NCI-H187 (cell line): ENCODE measurements around the gene RWDD3.

Source experiments
- DNase-seq, 2 experiments: peaks; one replicate each; lab custom pipeline; 2025; lab: John Stamatoyannopoulos, UW

RWDD3 gene, protein sequence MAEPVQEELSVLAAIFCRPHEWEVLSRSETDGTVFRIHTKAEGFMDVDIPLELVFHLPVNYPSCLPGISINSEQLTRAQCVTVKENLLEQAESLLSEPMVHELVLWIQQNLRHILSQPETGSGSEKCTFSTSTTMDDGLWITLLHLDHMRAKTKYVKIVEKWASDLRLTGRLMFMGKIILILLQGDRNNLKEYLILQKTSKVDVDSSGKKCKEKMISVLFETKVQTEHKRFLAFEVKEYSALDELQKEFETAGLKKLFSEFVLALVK

GRCh38 chr1:95233737-95234500 is at the start of gene RWDD3:
TSS of gene RWDD3 (plus strand) at chr1:95234210. CDS start at chr1:95234231, 21 bp downstream.
- peak; percentile 39 to 72 for DNase-seq

- DNase-seq, result no peak
Observed at GRCh38 chr1:95186149-95186548, 47.9 kb upstream of the RWDD3 start.

DNA sequence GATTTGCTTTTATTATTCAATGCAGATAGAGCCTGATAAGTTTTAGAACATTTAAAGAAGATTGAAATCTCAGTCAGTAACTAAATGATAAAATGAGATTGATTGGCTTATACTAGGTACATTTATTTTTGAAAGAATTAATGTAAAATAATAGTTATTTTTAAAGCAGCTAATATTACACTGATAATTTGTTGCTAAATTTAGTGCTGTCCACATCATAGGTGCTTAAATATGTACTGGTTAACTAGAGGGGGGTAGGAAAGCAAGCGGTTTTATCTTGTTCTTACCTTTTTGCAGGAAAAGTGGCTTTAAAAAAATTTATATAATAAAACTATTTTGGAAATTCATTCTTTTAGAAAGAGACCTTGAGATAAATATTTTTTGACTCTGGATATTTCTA is 40.4 kb upstream of the RWDD3 start:
- DNase-seq, result no peak

GRCh38 chr1:95195046-95195445 is 39.0 kb upstream of the RWDD3 start:
- DNase-seq, result no peak

- no peak for DNase-seq
Observed at GRCh38 chr1:95196017-95196416, 38.0 kb upstream of the RWDD3 start.

- DNase-seq, result peak in 1 of 2 experiments; percentile 37
Observed at GRCh38 chr1:95197616-95198252, 36.3 kb upstream of the RWDD3 start.

- DNase-seq, result no peak
Observed at GRCh38 chr1:95201905-95202304, 32.1 kb upstream of the RWDD3 start.

DNA sequence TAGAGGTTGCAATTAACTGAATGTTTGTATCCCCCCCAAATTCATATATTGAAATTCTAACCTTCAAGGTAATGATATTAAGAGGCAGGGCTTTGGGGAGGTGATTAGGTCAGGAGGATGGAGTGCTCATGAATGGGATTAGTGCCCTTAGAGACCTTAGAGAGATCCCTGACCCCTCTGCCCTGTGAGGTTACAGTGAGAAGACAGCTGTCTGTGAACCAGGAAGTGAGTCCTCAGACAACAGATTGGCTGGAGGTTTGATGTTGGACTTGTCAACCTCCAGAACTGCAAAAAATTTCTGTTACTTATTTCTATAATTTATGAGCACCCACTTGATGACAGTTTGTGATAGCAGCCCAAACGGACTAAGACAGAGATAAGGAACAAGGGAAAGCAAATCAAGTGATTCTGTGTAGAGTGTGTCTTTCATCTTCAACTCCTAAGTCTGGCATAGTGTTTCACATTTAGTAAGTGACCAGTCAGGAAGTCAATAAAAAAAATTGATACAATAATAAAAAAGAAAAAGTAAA is 30.0 kb upstream of the RWDD3 start:
- DNase-seq, result no peak

- DNase-seq, result no peak
Observed at GRCh38 chr1:95206514-95206913, 27.5 kb upstream of the RWDD3 start.

DNA sequence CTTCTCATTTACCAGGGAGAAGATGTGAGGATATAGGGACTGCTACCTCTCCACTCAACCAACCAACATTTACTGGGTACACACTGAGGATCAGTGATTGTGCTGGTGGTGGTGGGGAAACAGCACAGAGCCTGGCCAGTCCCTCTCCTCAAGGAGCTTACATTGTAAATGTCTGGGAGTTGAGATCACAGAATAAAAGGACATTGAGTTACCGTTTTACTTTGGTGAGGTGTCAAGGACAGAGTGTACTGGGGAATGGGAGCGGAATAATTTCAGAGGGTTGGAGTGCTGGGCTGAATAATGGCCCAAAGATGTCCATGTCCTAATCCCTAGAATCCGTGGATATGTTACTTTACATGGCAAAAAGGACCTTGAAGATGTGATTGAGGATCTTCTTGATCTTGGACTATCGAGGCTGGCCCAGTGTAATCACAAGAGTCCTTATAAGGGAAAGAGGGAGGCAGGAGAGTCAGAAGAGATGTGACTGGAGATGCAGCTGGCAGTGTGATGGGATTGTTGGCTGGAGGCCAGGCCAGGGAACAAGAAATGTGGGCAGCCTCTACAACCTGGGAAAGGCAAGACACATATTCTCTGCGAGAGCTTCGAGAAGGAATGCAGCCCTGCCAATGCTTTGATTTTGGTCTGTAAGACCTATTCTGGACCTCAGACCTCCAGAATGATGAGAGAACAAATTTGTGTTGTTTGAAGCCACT is 26.6 kb upstream of the RWDD3 start:
- DNase-seq, result peak; percentile 7 to 17

GRCh38 chr1:95208876-95209275 is 25.1 kb upstream of the RWDD3 start:
- DNase-seq, result no peak

GRCh38 chr1:95209291-95209690 is 24.7 kb upstream of the RWDD3 start:
- DNase-seq, result no peak

GRCh38 chr1:95216292-95216990 is 17.6 kb upstream of the RWDD3 start:
- DNase-seq, result no peak

DNA sequence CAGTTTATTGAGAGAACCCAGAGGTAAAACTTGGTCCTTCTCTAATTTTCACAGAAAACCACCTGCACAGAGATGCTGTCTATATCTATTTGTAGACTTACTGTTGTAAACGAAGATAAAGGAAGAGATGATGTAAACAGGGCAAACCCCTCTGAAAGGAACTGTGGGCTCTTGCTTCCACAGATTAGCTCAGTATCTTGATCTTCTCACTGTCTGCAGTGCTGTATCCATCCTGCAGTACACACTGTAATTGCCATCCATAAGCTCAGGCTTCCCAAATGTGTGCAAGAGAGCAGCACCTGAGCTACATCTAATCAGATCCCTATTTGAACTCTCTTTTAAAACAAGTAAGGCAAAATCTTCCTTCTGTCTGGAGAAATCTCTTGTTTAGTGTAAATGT is 16.6 kb upstream of the RWDD3 start:
- DNase-seq, result no peak

GRCh38 chr1:95219407-95219806 is 14.6 kb upstream of the RWDD3 start:
- DNase-seq, result no peak

DNA sequence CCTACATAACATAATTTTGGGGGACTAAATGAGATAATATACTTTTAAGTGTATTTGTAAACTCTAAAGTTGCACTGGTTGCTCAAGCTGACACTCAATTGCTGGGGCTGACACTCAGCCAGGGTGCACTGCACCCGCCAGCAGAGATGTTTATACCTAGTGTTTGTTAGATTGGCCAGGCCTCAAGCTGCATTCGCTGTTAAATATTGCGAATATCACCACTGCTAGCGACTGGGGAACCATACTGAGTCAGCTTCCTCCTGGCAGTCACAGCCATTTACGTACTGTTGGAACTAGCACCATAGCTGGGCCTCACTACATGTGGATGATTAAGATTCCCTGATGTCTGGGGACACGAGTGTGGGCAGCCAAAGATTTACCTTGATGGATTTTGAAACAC is 12.7 kb upstream of the RWDD3 start:
- no peak for DNase-seq

DNA sequence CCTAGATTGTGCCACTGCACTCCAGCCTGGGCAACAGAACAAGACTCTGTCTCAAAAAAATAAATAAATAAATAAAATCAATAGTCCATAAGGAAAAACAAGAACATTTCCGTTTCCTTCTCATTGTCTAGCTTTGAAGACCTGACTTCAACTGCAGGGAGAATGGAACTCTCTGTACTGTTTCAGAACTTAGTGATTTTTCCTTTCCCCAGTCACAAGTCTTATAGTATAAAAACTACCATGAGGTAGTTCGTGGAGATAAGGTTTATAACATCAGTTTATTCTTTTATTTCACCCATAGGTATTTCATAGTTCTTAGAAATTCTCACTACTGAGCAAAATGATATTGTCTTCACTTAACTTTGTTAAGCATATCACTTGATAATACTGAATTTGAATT is 11.4 kb upstream of the RWDD3 start:
- no peak for DNase-seq

- no peak for DNase-seq
Observed at GRCh38 chr1:95223110-95223509, 10.9 kb upstream of the RWDD3 start.

DNA sequence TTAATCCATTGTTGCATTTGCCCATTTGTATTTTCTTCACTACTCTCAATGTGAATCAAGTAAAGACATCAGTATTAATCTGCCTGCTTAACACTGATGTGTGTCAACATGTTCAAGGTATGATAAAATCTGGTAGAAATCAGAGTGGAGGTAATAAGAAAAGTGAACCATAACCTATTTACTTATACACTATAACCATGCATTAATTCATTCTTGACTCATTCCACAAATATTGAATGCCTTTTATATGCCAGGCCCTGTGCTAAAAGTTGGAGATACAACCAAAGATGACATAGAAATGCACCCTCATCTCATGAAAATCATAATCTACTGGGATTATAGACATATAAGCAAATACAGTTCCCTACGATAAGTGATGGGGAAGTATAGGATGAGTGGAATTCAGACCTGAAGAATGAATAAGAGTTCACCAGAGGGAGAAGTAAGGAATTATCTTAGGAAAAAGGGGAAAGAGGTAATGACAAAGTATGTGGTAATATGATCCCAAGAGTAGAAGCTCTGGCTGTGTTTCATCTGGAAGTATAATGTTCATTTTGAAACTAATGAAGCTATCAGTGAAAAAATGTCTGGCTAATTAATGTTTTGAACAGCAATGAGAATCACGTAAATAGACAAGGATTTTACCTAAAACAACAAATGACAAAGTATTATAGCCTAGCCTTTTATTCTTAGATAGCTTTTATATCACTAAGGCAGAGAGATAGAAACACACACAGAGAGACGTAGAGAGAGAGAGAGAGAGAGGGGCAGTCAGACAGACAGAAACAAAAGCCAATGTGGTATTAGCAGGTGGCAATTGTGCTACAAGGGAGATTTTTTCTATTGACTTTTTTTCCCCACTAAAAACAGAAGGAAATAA is 7.0 kb upstream of the RWDD3 start:
- no peak for DNase-seq

GRCh38 chr1:95229037-95229436 is 5.0 kb upstream of the RWDD3 start:
- no peak for DNase-seq

DNA sequence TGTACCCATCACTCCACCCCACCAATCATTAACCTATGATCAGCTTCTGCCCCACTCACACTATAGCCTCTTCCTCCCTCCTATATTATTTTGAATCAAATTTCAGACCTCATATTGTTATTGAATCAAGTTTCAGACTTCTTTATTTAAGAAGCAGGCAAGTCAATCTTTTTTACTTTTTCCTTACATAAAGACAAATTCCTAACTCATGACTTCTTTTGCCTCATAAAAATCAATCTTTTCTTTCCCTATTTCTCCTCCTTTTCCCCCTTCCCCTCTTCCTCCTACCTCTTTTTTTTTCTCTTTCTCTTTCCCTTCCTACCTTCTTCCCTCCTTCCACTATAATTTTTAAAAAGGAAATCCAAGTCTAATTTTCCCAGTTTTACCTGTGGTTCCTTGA is 4.3 kb upstream of the RWDD3 start:
- no peak for DNase-seq
